Endothelial cell of umbilical vein (primary cell): Measurements from ENCODE around the gene TEK. TPM values are rescaled to one million over a fixed set of nuclear protein-coding genes. Genes with fewer than 3 reads are reported as not detected.

Experiments used
- BruUV-seq: library from RNA; stranded (reverse); fragments of 400-500 nt; replicated peaks from 2 replicates; lab custom pipeline; 2021; lab: Mats Ljungman, UMichigan
- CTCF ChIA-PET: fragments of 300-600, 350-600 bp; sonication (Branson Sonifier 250); formaldehyde crosslinking; loops from one replicate; lab custom pipeline; 2021; ENCODE audit warnings: antibody characterized with exemption, inconsistent platforms; lab: Charles Lee
- POLR2A ChIA-PET: fragments of 300-600, 350-600 bp; sonication (Branson Sonifier 250); formaldehyde crosslinking; loops from one replicate; lab custom pipeline; 2021; ENCODE audit warnings: antibody characterized with exemption, inconsistent platforms; lab: Charles Lee
- DNase-seq: peaks from one replicate; pipeline ENCODE4 v3.0.0-alpha.2; 2011; ENCODE audit warnings: low read depth, low spot score
- FAIRE-seq: peaks from 2 replicates; lab custom pipeline; 2011; peaks lifted over from hg19 to GRCh38; lab: Jason Lieb, UNC
- H2AFZ ChIP-seq: 2 replicates; pipeline ENCODE4 v1.6.0; 2012; ENCODE audit warnings: low read depth, low read length, control low read depth, inconsistent platforms
- H3K27ac ChIP-seq: 2 replicates; pipeline ENCODE4 v1.5.1; 2011; ENCODE audit warnings: low read depth, mild to moderate bottlenecking, control low read depth, low read length, moderate library complexity; ENCODE audit not compliant: insufficient read depth
- H3K27me3 ChIP-seq, 2 experiments: 2 replicates each; pipeline versions ENCODE4 v1.6.0 to v1.6.1; 2011; ENCODE audit warnings: low read length in 2 of 2, mixed read lengths in 1 of 2; ENCODE audit not compliant: control insufficient read depth in 2 of 2, insufficient read depth in 2 of 2
- H3K36me3 ChIP-seq, 2 experiments: 2 replicates in 1 of 2; 3 replicates in 1 of 2; pipeline ENCODE4 v1.5.1; 2011; ENCODE audit warnings: low read length in 2 of 2, mild to moderate bottlenecking in 1 of 2, moderate library complexity in 1 of 2; ENCODE audit not compliant: control insufficient read depth in 2 of 2, insufficient read depth in 2 of 2; ENCODE audit errors: extremely low read depth in 1 of 2
- H3K4me1 ChIP-seq: 3 replicates; pipeline ENCODE4 v1.5.1; 2011; ENCODE audit warnings: mild to moderate bottlenecking, low read length; ENCODE audit not compliant: control insufficient read depth, insufficient read depth; ENCODE audit errors: extremely low read depth
- H3K4me2 ChIP-seq: 2 replicates; pipeline ENCODE4 v1.6.1; 2011; ENCODE audit warnings: low read length, control low read depth, mixed read lengths; ENCODE audit not compliant: insufficient read depth
- H3K4me3 ChIP-seq, 3 experiments: fragments of 200-600 bp in 1 of 3; sonication (generic), shearing (Covaris generic) in 1 of 3; replicated peaks in 1 of 3; 2 replicates each; pipeline ENCODE4 v1.5.1; 2011 to 2016; ENCODE audit warnings: control low read depth in 3 of 3, low read length in 3 of 3, mild to moderate bottlenecking in 2 of 3, inconsistent platforms in 1 of 3, low read depth in 1 of 3, moderate library complexity in 1 of 3; ENCODE audit not compliant: insufficient read depth in 1 of 3
- H3K79me2 ChIP-seq: 2 replicates; pipeline ENCODE4 v1.6.0; 2012; ENCODE audit warnings: low read length, inconsistent platforms; ENCODE audit not compliant: control insufficient read depth, insufficient read depth
- H3K9ac ChIP-seq: replicated peaks from 2 replicates; pipeline ENCODE3; 2011; ENCODE audit warnings: low read length, control low read depth; ENCODE audit not compliant: insufficient read depth; ENCODE audit errors: extremely low read depth
- H3K9me1 ChIP-seq: replicated peaks from 3 replicates; pipeline ENCODE4 v1.6.0; 2011; ENCODE audit warnings: mild to moderate bottlenecking, low read length; ENCODE audit not compliant: control insufficient read depth, insufficient read depth; ENCODE audit errors: extremely low read depth
- H3K9me3 ChIP-seq: replicated peaks from 2 replicates; pipeline ENCODE4 v1.5.1; 2012; ENCODE audit warnings: low read length, inconsistent platforms; ENCODE audit not compliant: control insufficient read depth, insufficient read depth
- H4K20me1 ChIP-seq: replicated peaks from 2 replicates; pipeline ENCODE3; 2011; ENCODE audit warnings: mild to moderate bottlenecking, low read length; ENCODE audit not compliant: control insufficient read depth, insufficient read depth; ENCODE audit errors: extremely low read depth
- CTCF ChIP-seq, 2 donors: IDR thresholded peaks; 1 replicate in 1 of 2; 2 replicates in 1 of 2; pipeline ENCODE4 v1.5.1; 2011; ENCODE audit warnings: low read length in 2 of 2, mild to moderate bottlenecking in 2 of 2, moderate library complexity in 2 of 2, control low read depth in 1 of 2, inconsistent platforms in 1 of 2, low read depth in 1 of 2; ENCODE audit not compliant: insufficient read depth in 1 of 2; ENCODE audit errors: extremely low read depth in 1 of 2
- EZH2 ChIP-seq: IDR thresholded peaks from 2 replicates; pipeline ENCODE4 v1.6.1; 2012; ENCODE audit warnings: borderline replicate concordance, low read depth, mild to moderate bottlenecking, moderate library complexity, low read length, inconsistent platforms; ENCODE audit not compliant: severe bottlenecking
- FOS ChIP-seq: IDR thresholded peaks from 2 replicates; pipeline ENCODE4 v1.6.1; 2011; ENCODE audit warnings: mild to moderate bottlenecking, low read length, moderate library complexity, borderline replicate concordance; ENCODE audit not compliant: insufficient read depth
- GATA2 ChIP-seq: IDR thresholded peaks from 2 replicates; pipeline ENCODE4 v1.7.0; 2011; ENCODE audit warnings: low read depth, mild to moderate bottlenecking, moderate library complexity, mixed read lengths, low read length; ENCODE audit not compliant: insufficient read length, insufficient read depth
- JUN ChIP-seq: IDR thresholded peaks from 2 replicates; pipeline ENCODE4 v1.6.1; 2011; ENCODE audit warnings: borderline replicate concordance, low read depth; ENCODE audit not compliant: insufficient read length, insufficient read depth
- MAX ChIP-seq: IDR thresholded peaks from 2 replicates; pipeline ENCODE4 v1.6.1; 2011; ENCODE audit not compliant: insufficient read depth, insufficient read length
- MYC ChIP-seq: IDR thresholded peaks from one replicate; pipeline ENCODE4 v1.6.1; 2011; ENCODE audit warnings: mild to moderate bottlenecking, low read depth, low read length
- POLR2A ChIP-seq: IDR thresholded peaks from 2 replicates; pipeline ENCODE4 v1.6.1; 2012; ENCODE audit warnings: low read depth, mild to moderate bottlenecking, control low read depth, low read length
- POLR2AphosphoS5 ChIP-seq: IDR thresholded peaks from 2 replicates; pipeline ENCODE4 v1.6.1; 2012; ENCODE audit warnings: low read depth, mild to moderate bottlenecking, control low read depth, low read length, moderate library complexity; ENCODE audit not compliant: insufficient read depth
- dilution Hi-C: fragments of 300-500 bp; cut with MboI; formaldehyde crosslinking; loops from one replicate; pipeline ENCODE4 v1.15.0; 2019; ENCODE audit warnings: low sequenced_read_pairs; ENCODE audit not compliant: extremely low pct_ligation_motif_present
- intact Hi-C: fragments of 100-400 bp; cut with micrococcal nuclease; formaldehyde crosslinking; loops from one replicate; pipeline ENCODE4 v1.10.0; 2022
- polyA plus RNA-seq, 4 experiments: library from polyadenylated mRNA; depleted of rRNA in 3 of 4; stranded (reverse) in 3 of 4; unstranded in 1 of 4; fragments of >200 nt; gene quantifications; 2 replicates each; pipeline versions ENCODE4 v1.2.1 to v1.2.3, GENCODE V29; 2011 to 2012; ENCODE audit warnings: missing spikeins in 1 of 4
- total RNA-seq: library from RNA; stranded (reverse); gene quantifications from 2 replicates; pipeline ENCODE4 v1.2.3, GENCODE V29; 2021

Gene TEK
- total and polyA plus RNA-seq, 2 donors (not counting 3 experiments of a cell fraction or from before 2014, with no cell fraction given) = 26.9 to 44.1 TPM

- Histone ChIP-seq H3K9ac (no peak overlapping the region), H3K4me3 (no peak overlapping the region), H3K4me1 (no peaks in the 10 kb centered on the region), H4K20me1 (no peaks in the 10 kb centered on the region), H3K27me3 (peaks cover 0 to 3% of the 10 kb centered on the region in 2 experiments), H3K9me3 (no peaks in the 10 kb centered on the region), H3K36me3 (no peaks in the 10 kb centered on the region), H3K27ac (no peak overlapping the region), H3K79me2 (no peaks in the 10 kb centered on the region), H2AFZ (no peak overlapping the region), H3K9me1 (no peaks in the 10 kb centered on the region), H3K4me2 (no peak overlapping the region)
- dilution Hi-C loops = no loop called here
- ChIA-PET POLR2A (no interaction called here), CTCF (interaction anchor here (0.6 kb wide), 1 partner anchor 134 kb away, joined by 3 read pairs; no protein-coding TSS in a partner anchor)
- DNase-seq (no peak), FAIRE-seq (no peak)
- intact Hi-C loops = loop anchor here (10.0 kb wide), 1 partner anchor 378 kb away; the partner anchor contains the start of gene CAAP1
- TF ChIP-seq JUN (no peak), EZH2 (no peak), MAX (no peak), GATA2 (no peak), CTCF (IDR thresholded peaks at IDR 0.05; ENCODE audit: extremely low read depth in 1 of 2, insufficient read depth in 1 of 2, low read depth in 1 of 2, low read length in 2 of 2) (no peak), MYC (no peak), FOS (no peak), POLR2A (no peak), POLR2AphosphoS5 (no peak)
- no TSS peak for BruUV-seq
Observed at GRCh38 chr9:27273186-27273585, 164.2 kb downstream of the TEK start.
